Stomach (tissue), 4 donors: ENCODE measurements around the gene ANO1.

Experiments used
- POLR2A ChIP-seq, 4 donors: fragments of 450-650 bp; IDR thresholded peaks; one replicate each; pipeline ENCODE4 v1.6.1; 2016; ENCODE audit warnings: antibody characterized with exemption in 4 of 4, control low read depth in 2 of 4, mild to moderate bottlenecking in 1 of 4, moderate library complexity in 1 of 4
- POLR2AphosphoS5 ChIP-seq, 3 donors: sonication (generic); formaldehyde crosslinking; IDR thresholded peaks; one replicate each; pipeline ENCODE4 v1.6.1; 2016; ENCODE audit warnings: antibody characterized with exemption in 3 of 3
- TF ChIP-seq, protein P1 (sequence below), 7 experiments: fragments of 450-650 bp in 4 of 7; fragments of 200-600 bp in 3 of 7; sonication (generic) in 3 of 7; IDR thresholded peaks; one replicate each; pipeline ENCODE4 v1.5.1; 2016 to 2019; ENCODE audit warnings: antibody characterized with exemption in 7 of 7, control low read depth in 2 of 7, mild to moderate bottlenecking in 1 of 7

DNA sequence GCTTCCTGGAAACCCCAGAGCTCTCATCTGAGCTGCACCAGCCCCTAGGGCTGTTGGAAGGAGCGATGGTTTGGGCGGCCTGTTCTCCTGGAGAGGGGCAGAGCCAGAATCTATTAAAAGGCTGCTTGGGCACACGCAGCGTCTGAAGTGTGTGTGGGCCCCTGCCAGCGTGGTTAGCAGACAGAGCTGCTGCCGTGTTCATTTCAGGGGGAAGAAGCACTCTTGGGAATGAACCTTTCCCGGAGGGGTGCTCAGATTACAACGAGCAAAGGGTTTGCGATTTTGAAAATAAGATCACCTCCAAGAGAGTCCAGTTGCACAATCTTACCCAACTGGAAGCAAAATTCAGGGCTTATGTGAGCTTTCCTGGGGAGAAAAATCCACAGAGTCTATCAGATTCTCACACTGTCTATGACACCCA, 12.9 kb downstream of the ANO1 start:
- no peak for TF ChIP-seq POLR2A (IDR thresholded peaks at IDR 0.05)
- TF ChIP-seq, protein P1, sequence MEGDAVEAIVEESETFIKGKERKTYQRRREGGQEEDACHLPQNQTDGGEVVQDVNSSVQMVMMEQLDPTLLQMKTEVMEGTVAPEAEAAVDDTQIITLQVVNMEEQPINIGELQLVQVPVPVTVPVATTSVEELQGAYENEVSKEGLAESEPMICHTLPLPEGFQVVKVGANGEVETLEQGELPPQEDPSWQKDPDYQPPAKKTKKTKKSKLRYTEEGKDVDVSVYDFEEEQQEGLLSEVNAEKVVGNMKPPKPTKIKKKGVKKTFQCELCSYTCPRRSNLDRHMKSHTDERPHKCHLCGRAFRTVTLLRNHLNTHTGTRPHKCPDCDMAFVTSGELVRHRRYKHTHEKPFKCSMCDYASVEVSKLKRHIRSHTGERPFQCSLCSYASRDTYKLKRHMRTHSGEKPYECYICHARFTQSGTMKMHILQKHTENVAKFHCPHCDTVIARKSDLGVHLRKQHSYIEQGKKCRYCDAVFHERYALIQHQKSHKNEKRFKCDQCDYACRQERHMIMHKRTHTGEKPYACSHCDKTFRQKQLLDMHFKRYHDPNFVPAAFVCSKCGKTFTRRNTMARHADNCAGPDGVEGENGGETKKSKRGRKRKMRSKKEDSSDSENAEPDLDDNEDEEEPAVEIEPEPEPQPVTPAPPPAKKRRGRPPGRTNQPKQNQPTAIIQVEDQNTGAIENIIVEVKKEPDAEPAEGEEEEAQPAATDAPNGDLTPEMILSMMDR (IDR thresholded peaks at IDR 0.05) = no peak
- TF ChIP-seq POLR2AphosphoS5 (IDR thresholded peaks at IDR 0.05) = no peak
